NCI-H774 (cell line): Measurements from ENCODE around the gene VWA1.
"Not testable (repeated sequence)": the region's sequence is repeated elsewhere in the genome, so short reads cannot be mapped to it uniquely, and the experiment has no call there.

Experiments used
- DNase-seq: peaks from one replicate; lab custom pipeline; 2025; lab: John Stamatoyannopoulos, UW

Gene VWA1

DNA sequence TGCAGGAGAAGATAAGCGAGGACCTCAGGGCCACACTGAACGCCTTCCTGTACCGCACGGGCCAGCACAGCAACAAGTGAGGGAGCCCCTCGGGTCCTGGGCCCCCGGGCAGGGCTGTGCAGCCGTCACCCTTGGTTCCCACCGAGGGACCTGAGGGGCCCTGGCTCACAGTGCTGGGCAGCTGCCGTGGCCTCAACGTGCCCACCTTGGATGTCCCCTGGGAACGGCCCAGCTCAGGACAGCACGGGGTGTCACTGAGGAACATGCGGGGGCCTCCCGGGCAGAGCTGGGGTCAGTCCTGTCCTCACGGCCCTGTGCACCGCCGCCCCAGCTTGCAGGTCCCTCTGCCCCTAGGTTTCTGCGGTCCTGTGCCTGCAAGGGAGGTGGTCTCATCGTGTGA, 23.7 kb downstream of the VWA1 start:
- not testable (repeated sequence) for DNase-seq

- DNase-seq = not testable (repeated sequence)
Observed at GRCh38 chr1:1459711-1460110, 24.2 kb downstream of the VWA1 start.

- DNase-seq = no peak
Observed at GRCh38 chr1:1460540-1461130, 25.1 kb downstream of the VWA1 start.

GRCh38 chr1:1461721-1462317, 26.3 kb downstream of the VWA1 start:
- DNase-seq = no peak

DNA sequence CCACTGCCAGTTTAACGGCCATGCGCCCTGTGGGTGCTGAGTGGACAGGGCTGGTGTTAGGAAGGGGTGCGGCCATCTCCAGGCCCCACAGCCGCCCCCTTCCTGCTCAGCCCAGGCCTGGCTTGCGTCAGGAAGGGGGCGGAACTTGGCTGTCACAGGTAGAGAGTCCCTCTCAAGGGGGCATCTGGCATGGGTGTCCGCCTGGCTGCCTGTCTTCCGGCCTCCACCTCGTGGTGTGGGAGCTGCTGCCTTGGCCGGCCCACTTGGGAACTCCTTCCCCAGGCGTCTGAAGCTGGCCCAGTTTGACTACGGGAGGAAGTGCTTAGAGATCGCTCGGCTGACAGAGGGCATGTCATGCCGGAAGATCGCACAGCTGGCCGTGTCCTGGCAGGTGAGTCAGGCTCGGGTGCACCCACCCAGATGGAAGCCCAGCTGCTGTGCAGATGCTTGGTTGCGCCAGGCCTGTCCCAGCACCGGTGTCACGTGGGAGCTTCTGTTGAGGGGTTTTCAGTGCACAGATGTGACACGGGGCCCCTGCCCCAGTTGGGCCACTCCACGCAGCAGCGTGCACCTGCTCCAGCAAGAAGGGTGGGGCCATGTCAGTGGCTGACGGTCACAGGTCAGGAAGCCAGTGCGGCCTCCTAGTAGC, 27.0 kb downstream of the VWA1 start:
- DNase-seq = peak; percentile 42

DNA sequence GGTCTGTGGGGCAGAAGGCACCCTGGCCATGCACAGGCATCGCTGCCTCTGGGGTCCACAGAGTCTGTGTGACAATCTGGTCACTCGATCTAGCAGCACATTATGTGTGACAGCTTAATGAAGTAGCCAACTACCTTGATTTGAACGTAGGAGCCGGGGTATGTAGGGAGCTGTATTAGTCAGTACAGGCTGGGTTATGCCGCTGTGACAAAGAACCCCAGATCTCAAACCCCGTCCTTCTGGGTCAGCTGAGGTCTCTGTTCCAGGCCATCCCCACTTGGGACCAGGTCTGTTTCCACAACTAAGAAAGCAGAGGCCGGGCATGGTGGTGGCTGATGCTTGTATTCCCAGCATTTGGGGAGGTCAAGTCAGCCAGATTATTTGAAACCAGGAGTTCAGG, 27.8 kb downstream of the VWA1 start:
- no peak for DNase-seq

GRCh38 chr1:1468196-1468985, 32.9 kb downstream of the VWA1 start:
- DNase-seq = not testable (repeated sequence)

GRCh38 chr1:1470626-1471388, 35.3 kb downstream of the VWA1 start:
- DNase-seq = no peak

DNA sequence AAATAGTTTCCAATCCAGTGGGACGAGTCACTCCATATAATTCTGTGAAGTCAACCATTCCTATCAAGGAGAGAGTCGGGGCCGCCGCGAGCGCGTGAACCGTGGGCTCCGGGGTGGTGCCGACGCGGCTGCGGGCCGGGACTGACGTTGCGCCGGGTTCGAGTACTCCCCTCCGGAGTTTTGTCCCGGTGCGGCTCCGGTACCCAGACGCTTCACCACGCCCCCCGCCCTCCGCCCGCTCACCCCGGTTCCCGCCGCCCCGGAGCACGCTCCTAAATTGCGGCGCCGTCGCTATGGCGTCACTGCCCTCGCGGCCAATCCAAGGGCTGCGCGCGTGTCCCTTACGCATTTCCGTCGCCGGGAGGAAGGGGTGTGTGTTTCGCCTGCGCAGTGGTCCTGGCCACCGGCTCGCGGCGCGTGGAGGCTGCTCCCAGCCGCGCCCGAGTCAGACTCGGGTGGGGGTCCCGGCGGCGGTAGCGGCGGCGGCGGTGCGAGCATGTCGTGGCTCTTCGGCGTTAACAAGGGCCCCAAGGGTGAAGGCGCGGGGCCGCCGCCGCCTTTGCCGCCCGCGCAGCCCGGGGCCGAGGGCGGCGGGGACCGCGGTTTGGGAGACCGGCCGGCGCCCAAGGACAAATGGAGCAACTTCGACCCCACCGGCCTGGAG, 36.0 kb downstream of the VWA1 start, which contains the start of gene ATAD3B:
Gene ATAD3B (plus strand): TSS at position 377 of the 664 bp plus-strand sequence. CDS start 120 bp downstream, at position 497.
- peak; percentile 72 for DNase-seq

- not testable (repeated sequence) for DNase-seq
Observed at GRCh38 chr1:1472053-1472876, 36.8 kb downstream of the VWA1 start.

- not testable (repeated sequence) for DNase-seq
Observed at GRCh38 chr1:1476011-1476410, 40.5 kb downstream of the VWA1 start.

DNA sequence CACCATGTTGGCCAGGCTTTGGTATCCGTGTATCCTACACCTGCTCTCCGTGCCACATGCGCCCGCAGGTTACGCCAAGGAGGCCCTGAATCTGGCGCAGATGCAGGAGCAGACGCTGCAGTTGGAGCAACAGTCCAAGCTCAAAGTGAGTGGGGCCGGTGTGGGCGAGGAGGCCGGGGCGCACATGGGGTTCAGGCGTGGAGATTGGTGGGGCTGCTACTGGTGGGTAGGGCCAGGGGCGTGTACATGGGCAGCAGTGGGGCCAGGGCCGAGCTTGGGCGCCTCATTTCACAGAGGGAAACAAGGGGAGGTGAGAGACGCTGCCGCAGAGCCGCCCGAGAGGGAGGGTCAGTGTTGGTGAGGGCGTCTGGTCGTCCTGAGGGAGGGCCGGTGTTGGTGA, 41.7 kb downstream of the VWA1 start:
- DNase-seq = no peak

- DNase-seq = no peak
Observed at GRCh38 chr1:1479547-1480487, 44.3 kb downstream of the VWA1 start.

- not testable (repeated sequence) for DNase-seq
Observed at GRCh38 chr1:1480488-1480867, 45.0 kb downstream of the VWA1 start.

- DNase-seq = not testable (repeated sequence)
Observed at GRCh38 chr1:1481811-1482210, 46.3 kb downstream of the VWA1 start.

DNA sequence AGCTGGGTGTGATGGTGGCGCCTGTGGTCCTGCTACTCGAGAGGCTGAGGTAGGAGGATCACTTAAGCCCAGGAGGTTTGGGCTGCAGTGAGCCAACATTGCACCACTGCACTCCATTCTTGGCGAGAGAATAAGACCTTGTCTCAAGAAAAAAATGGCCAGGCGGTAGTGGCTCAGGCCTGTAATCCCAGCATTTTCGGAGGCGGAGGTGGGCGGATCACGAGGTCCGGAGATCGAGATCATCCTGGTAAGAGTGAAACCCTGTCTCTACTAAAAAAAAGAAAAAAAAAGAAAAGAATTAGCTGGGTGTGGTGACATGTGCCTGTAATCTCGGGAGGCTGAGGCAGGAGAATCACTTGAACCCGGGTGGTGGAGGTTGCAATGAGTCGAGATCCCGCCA, 47.4 kb downstream of the VWA1 start:
- DNase-seq = no peak

GRCh38 chr1:1483714-1484113, 48.2 kb downstream of the VWA1 start:
- no peak for DNase-seq

GRCh38 chr1:1484976-1485750, 49.7 kb downstream of the VWA1 start:
- not testable (repeated sequence) for DNase-seq
